ENCODE measurements around the gene ZSCAN30.
A peak's percentile ranks its signal among the peaks of the same experiment; 100 is the strongest.
"Not testable (repeated sequence)": the region's sequence is repeated elsewhere in the genome, so short reads cannot be mapped to it uniquely, and the experiment has no call there.

Gene ZSCAN30

DNA sequence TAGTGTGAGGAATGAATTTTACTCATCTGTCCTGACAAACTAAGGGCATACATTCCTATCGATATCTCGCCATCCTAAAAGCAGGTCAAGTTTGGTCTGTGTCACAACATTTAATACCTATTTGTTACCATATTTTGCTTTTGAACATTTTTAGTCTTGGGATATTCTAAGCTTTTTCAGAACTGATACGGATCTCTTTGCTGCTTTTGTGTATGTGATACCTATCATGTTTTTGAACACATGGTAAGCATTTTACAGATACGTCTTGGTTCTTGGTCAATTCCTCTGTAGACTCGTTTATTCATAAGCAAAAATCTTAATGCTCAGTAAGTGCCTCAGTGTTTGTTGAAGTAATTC is 48.6 kb downstream of the ZSCAN30 start:
- Histone ChIP-seq H3K4me3 (ENCODE audit: low read length) (peak overlapping the region; percentile 99), H3K9me3 (ENCODE audit: low read length) (peaks cover 28% of the 10 kb centered on the region), H3K4me1 (ENCODE audit: insufficient read depth, low read length) (peaks cover 16% of the 10 kb centered on the region), H3K36me3 (ENCODE audit: insufficient read depth, low read length) (peaks cover 43% of the 10 kb centered on the region), H2AFZ (ENCODE audit: low read depth, low read length) (peak overlapping the region; percentile 92), H3K27me3 (ENCODE audit: insufficient read depth, low read length) (no peaks in the 10 kb centered on the region)

DNA sequence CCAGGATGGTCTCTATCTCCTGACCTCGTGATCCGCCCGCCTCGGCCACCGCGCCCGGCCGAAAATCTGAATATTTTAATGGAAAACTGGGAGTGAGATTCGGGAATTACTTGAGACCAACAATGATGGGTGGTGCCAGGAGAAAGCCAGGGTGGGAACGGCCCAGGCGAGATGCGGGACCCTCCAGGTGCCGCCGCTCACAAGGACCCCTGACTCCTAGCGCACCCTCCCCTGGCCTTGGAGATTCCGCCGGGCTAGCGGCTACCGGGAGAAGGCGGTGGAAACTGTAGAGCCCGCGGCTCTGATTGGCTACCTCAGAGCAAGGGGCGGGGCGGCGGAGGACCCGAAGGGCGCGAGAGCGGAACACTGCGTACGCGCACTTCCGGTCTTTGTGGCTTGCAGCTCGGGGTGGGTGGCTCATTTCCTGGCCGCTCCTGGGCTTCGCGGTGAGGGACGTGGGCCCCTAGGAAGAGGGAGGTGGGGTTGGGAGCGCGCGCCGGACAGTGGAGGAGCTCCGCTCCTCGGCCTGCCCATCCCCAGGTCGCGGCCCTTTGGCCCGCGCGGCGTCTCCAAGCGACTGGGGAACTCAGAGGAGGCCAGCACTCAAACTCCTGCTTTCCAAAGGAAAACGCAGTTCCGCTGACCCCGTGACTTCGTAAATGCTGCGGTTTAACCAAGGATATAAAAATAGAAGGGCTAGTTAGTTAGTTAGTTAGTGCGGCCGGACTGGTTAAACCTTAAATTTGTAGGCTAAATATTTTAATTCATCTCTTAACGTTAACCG is 49.2 kb downstream of the ZSCAN30 start, which contains the start of gene ZNF397:
TSS of gene ZNF397 (plus strand) at position 371 of the 784 bp plus-strand sequence. CDS start 1,437 bp downstream, outside the sequence.
- no peaks in the 10 kb centered on the region for H3K27me3 ChIP-seq (ENCODE audit: insufficient read depth, low read length)
- peaks cover 37% of the 10 kb centered on the region for H3K36me3 ChIP-seq (ENCODE audit: insufficient read depth, low read length)
- H3K4me3 ChIP-seq (ENCODE audit: low read length): peak within 1 kb of the TSS; percentile 99

DNA sequence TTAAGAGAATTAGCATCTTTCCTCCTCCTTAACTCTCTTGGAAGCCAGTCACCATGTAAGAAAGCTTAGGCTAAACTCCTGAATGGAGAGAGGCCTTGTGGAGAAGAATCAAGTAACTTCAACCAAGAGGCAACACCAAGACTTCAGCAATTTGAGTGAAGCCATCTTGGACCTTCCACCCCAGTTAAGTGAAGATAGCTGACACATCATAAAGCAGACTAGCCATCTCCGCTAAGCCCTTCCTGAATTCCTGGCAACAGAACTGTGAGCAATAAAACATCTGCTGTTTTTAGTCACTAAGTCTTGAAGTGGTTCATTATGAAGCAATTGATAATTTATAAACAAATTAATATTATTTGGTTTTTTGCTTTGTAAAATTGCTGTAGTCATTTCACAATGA is 50.7 kb downstream of the ZSCAN30 start:
- Histone ChIP-seq H2AFZ (ENCODE audit: low read depth, low read length) (no peak overlapping the region), H3K36me3 (ENCODE audit: insufficient read depth, low read length) (peaks cover 22% of the 10 kb centered on the region), H3K27me3 (ENCODE audit: insufficient read depth, low read length) (no peaks in the 10 kb centered on the region), H3K4me3 (ENCODE audit: low read length) (no peak overlapping the region), H3K4me1 (ENCODE audit: insufficient read depth, low read length) (peaks cover 16% of the 10 kb centered on the region), H3K9me3 (ENCODE audit: low read length) (peaks cover 11% of the 10 kb centered on the region)

More for the DNA sequence above, 49.2 kb downstream of the ZSCAN30 start, which contains the start of gene ZNF397:
- H3K9me3 ChIP-seq (ENCODE audit: low read length): peaks cover 25% of the 10 kb centered on the region
- peak within 1 kb of the TSS; percentile 92 for H2AFZ ChIP-seq (ENCODE audit: low read depth, low read length)
- peaks cover 16% of the 10 kb centered on the region for H3K4me1 ChIP-seq (ENCODE audit: insufficient read depth, low read length)

DNA sequence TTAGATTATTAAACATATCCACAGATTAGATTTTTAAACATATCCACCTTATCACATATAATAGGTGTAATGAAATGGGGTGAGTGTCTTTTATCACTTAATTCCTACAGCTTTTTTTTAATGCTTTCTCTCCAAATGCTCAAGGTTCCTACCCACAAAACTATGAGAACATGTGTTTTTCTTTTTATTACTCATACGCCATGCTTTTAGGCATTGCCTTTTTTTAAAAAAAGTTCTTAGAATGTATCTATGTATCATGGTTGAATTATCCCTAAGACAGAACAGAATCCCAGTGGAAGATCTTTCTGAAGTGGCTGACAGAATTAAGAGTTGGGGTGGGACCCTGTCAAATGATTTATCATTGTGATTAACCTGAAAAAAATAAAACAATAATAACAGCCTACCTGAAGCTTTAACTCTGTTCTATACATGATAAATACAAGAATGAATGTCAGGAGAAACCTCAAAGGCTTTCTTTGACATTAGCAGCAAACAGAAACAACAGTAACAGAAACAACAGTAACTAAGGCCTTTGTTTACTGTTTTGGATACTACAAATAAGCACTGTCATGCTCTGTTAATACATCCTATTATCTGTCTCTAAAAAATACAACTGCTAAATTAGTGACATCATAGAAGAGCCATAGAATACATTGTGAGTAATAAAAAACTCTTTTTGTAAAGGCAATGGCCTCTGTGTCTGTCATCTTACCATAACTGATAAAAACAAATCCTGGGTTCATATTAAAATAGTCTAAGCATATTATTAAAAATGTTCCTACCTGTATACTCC is 53.3 kb downstream of the ZSCAN30 start:
- H3K36me3 ChIP-seq (ENCODE audit: insufficient read depth, low read length): no peaks in the 10 kb centered on the region
- H3K4me3 ChIP-seq (ENCODE audit: low read length): no peak overlapping the region
- H3K9me3 ChIP-seq (ENCODE audit: low read length): no peaks in the 10 kb centered on the region
- H3K4me1 ChIP-seq (ENCODE audit: insufficient read depth, low read length): peaks cover 9% of the 10 kb centered on the region
- no peak overlapping the region for H2AFZ ChIP-seq (ENCODE audit: low read depth, low read length)
- H3K27me3 ChIP-seq (ENCODE audit: insufficient read depth, low read length): no peaks in the 10 kb centered on the region

DNA sequence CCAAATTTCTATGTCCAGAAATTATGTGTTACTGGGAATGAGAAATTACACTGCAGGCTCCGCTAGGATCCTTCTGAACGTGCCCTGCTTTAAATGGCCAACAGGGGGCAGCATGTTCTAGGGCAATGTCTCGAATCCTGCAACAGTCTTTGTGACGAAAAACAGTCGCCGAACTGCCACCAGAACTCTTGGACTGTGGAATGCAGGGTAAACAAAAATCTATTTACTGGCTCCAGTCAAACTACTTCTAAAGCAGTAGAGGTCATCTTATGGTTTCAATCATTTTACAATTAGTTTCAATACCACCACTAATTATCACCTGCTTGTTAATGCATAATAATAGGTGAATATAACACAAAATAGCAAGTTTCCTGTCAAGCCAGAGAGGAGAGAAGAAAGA is 59.0 kb downstream of the ZSCAN30 start:
- Histone ChIP-seq H3K4me1 (ENCODE audit: insufficient read depth, low read length) (peaks cover 9% of the 10 kb centered on the region), H3K36me3 (ENCODE audit: insufficient read depth, low read length) (no peaks in the 10 kb centered on the region), H2AFZ (ENCODE audit: low read depth, low read length) (peak overlapping the region; percentile 76), H3K4me3 (ENCODE audit: low read length) (peak overlapping the region; percentile 45), H3K27me3 (ENCODE audit: insufficient read depth, low read length) (no peaks in the 10 kb centered on the region), H3K9me3 (ENCODE audit: low read length) (no peaks in the 10 kb centered on the region)

DNA sequence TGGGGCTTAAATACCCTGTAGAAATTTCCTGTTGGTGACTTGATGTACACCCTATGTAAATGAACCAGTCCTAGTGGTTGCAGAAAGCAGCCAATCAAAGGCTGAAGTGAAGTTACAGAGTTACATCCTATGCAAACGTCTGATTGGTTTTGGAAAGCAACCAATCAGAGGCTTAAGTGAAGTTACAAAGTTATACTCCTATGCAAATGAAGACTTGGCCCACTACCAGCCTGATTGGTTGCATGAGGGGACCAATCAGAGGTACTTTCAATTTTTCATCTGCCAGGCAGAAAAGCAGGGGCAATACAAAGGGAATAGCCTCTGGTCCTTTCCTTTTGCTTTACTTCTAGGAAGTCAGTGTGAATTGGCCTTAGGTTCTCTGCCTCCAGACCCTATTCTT is 62.8 kb downstream of the ZSCAN30 start:
- Histone ChIP-seq H3K4me1 (ENCODE audit: insufficient read depth, low read length) (peaks cover 9% of the 10 kb centered on the region), H3K27me3 (ENCODE audit: insufficient read depth, low read length) (peaks cover 3% of the 10 kb centered on the region), H2AFZ (ENCODE audit: low read depth, low read length) (no peak overlapping the region), H3K36me3 (ENCODE audit: insufficient read depth, low read length) (no peaks in the 10 kb centered on the region), H3K4me3 (ENCODE audit: low read length) (no peak overlapping the region), H3K9me3 (ENCODE audit: low read length) (no peaks in the 10 kb centered on the region)

DNA sequence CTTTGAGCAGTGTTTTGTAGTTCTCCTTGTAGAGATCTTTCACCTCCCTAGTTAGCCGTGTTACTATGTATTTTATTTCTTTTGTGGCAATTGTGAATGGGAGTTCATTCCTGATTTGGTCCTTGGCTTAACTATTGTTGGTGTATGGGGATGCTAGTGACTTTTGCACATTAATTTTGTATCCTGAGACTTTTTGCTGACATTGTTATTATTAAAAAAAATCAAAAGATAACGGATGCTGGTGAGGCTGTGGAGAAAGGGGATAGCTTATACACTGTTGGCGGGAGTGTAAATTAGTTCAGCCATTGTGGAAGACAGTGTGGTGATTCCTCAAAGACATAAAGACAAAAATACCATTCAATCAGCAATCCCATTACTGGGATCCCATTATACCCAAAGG is 66.2 kb downstream of the ZSCAN30 start:
- Histone ChIP-seq H3K4me1 (ENCODE audit: insufficient read depth, low read length) (no peaks in the 10 kb centered on the region), H3K36me3 (ENCODE audit: insufficient read depth, low read length) (no peaks in the 10 kb centered on the region), H2AFZ (ENCODE audit: low read depth, low read length) (no peak overlapping the region), H3K27me3 (ENCODE audit: insufficient read depth, low read length) (peaks cover 3% of the 10 kb centered on the region), H3K4me3 (ENCODE audit: low read length) (no peak overlapping the region), H3K9me3 (ENCODE audit: low read length) (no peaks in the 10 kb centered on the region)

DNA sequence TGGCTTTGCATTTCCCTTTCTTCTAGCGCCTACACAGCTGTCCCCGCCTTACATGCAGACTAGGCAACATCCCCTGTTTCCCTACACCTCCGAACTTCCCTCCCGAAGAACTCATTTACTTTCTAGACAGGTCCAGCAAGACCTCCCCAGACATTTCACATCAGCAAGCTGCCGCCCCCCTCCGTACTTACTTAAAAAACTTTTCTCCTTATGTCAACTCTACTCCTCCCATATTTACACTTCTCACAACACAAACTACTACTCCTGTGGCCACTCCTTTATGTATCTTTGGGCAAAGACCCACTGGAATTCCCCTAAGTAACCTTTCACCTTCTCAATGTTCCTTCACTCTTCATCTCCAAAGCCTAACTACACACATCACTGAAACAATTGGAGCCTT is 69.6 kb downstream of the ZSCAN30 start:
- Histone ChIP-seq H3K4me3 (ENCODE audit: low read length) (no peak overlapping the region), H3K4me1 (ENCODE audit: insufficient read depth, low read length) (no peaks in the 10 kb centered on the region), H2AFZ (ENCODE audit: low read depth, low read length) (no peak overlapping the region), H3K36me3 (ENCODE audit: insufficient read depth, low read length) (no peaks in the 10 kb centered on the region), H3K27me3 (ENCODE audit: insufficient read depth, low read length) (peaks cover 3% of the 10 kb centered on the region), H3K9me3 (ENCODE audit: low read length) (no peaks in the 10 kb centered on the region)

DNA sequence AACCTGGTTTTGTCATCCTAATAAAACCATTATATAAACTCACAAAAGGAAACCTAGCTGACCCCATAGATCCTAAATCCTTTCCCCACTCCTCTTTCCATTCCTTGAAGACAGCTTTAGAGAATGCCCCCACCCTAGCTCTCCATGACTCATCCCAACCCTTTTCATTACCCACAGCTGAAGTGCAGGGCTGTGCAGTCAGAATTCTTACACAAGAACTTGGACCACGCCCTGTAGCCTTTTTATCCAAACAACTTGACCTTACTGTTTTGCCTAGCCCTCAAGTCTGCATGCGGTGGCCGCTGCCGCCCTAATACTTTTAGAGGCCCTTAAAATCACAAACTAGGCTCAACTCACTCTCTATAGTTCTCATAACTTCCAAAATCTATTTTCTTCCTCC is 70.7 kb downstream of the ZSCAN30 start:
- H3K27me3 ChIP-seq (ENCODE audit: insufficient read depth, low read length); H3K4me1 ChIP-seq (ENCODE audit: insufficient read depth, low read length); H3K9me3 ChIP-seq (ENCODE audit: low read length); H2AFZ ChIP-seq (ENCODE audit: low read depth, low read length); H3K36me3 ChIP-seq (ENCODE audit: insufficient read depth, low read length); H3K4me3 ChIP-seq (ENCODE audit: low read length): not testable (repeated sequence)

DNA sequence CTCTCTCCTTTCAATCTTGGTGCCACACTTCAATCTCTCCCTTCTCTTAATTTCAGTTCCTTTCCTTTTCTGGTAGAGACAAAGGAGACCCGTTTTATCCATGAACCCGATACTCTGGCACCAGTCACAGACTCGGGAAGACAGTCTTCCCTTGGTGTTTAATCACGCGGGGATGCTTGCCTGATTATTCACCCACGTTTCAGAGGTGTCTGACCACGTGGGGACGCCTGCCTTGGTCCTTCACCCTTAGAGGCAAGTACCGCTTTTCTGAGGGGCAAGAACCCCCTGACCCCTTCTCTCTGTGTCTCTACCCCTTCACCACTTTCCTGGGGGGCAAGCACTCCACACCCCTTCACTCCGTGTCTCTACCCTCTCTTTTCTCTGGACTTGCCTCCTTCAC is 73.4 kb downstream of the ZSCAN30 start:
- not testable (repeated sequence) for H3K27me3 ChIP-seq (ENCODE audit: insufficient read depth, low read length); H3K4me3 ChIP-seq (ENCODE audit: low read length); H2AFZ ChIP-seq (ENCODE audit: low read depth, low read length); H3K4me1 ChIP-seq (ENCODE audit: insufficient read depth, low read length); H3K9me3 ChIP-seq (ENCODE audit: low read length); H3K36me3 ChIP-seq (ENCODE audit: insufficient read depth, low read length)

DNA sequence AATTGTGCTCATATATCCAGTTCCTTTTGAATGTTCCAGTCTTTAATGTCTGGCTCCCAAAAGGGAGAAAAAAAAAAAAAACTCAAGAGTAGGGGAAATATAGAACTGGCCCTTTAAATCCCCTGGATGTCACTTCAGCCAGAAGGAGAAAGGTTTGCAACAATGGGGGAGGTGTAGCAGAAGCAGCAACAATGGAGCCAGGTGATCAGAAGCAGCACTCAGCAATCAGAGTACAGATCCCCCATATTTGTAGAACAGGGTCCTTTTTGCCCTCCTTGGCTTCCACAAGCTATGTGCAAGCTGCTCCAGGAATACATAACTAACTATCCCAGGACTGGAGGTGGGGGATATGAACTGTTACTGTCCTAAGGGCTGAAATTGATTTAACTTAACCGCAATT is 75.0 kb downstream of the ZSCAN30 start:
- H3K4me3 ChIP-seq (ENCODE audit: low read length): no peak overlapping the region
- no peaks in the 10 kb centered on the region for H3K27me3 ChIP-seq (ENCODE audit: insufficient read depth, low read length)
- H3K4me1 ChIP-seq (ENCODE audit: insufficient read depth, low read length): no peaks in the 10 kb centered on the region
- no peaks in the 10 kb centered on the region for H3K9me3 ChIP-seq (ENCODE audit: low read length)
- H2AFZ ChIP-seq (ENCODE audit: low read depth, low read length): no peak overlapping the region
- no peaks in the 10 kb centered on the region for H3K36me3 ChIP-seq (ENCODE audit: insufficient read depth, low read length)

DNA sequence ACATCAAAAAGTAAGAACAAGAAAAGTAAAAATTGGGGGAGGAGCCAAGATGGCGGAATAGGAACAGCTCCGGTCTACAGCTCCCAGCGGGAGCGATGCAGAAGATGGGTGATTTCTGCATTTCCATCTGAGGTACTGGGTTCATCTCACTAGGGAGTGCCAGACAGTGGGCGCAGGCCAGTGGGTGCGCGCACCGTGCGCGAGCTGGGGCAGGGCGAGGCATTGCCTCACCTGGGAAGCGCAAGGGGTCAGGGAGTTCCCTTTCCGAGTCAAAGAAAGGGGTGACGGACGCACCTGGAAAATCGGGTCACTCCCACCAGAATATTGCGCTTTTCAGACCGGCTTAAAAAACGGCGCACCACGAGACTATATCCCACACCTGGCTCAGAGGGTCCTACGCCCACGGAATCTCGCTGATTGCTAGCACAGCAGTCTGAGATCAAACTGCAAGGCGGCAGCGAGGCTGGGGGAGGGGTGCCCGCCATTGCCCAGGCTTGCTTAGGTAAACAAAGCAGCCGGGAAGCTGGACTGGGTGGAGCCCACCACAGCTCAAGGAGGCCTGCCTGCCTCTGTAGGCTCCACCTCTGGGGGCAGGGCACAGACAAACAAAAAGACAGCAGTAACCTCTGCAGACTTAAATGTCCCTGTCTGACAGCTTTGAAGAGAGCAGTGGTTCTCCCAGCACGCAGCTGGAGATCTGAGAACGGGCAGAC is 84.1 kb downstream of the ZSCAN30 start:
- not testable (repeated sequence) for H3K27me3 ChIP-seq (ENCODE audit: insufficient read depth, low read length); H3K9me3 ChIP-seq (ENCODE audit: low read length); H3K4me3 ChIP-seq (ENCODE audit: low read length); H3K4me1 ChIP-seq (ENCODE audit: insufficient read depth, low read length); H2AFZ ChIP-seq (ENCODE audit: low read depth, low read length); H3K36me3 ChIP-seq (ENCODE audit: insufficient read depth, low read length)

DNA sequence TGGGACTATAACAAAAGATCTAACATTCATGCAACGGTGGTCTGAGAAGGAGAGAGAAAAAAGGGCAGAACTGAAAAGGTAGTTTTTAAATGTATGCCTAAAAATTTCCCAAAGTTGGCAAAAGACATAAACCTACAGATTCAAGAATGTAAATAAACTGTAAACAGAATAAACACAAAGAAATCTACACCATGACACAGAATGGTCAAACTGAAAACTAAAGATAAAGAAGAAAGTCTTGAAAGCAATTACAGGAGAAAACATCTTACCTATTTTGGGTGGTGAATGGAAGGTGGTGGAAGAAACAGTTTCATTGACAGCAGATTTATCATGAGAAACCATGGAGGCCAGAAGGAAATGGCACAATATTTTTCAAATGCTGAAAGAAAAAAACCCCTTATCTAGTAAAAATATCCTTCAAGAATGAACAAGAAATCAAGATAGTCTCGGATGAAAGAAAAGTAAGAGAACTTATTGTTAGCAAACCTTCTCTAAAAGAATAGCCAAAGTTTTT is 84.8 kb downstream of the ZSCAN30 start:
- Histone ChIP-seq H3K27me3 (ENCODE audit: insufficient read depth, low read length) (no peaks in the 10 kb centered on the region), H2AFZ (ENCODE audit: low read depth, low read length) (no peak overlapping the region), H3K36me3 (ENCODE audit: insufficient read depth, low read length) (no peaks in the 10 kb centered on the region), H3K9me3 (ENCODE audit: low read length) (no peaks in the 10 kb centered on the region), H3K4me1 (ENCODE audit: insufficient read depth, low read length) (no peaks in the 10 kb centered on the region), H3K4me3 (ENCODE audit: low read length) (no peak overlapping the region)

All from neuron (in vitro differentiated cells).